HG03039 (cell line): ENCODE data around the gene SPINK8.
"Not testable (repeated sequence)": the region's sequence is repeated elsewhere in the genome, so short reads cannot be mapped to it uniquely, and the experiment has no call there.

Experiments
- ATAC-seq: cut with Tn5 transposase; IDR thresholded peaks from one replicate; pipeline ENCODE4 v1.9.1; 2021; ENCODE audit warnings: mild to moderate bottlenecking, moderate library complexity; ENCODE audit not compliant: unreplicated experiment

SPINK8 gene

DNA sequence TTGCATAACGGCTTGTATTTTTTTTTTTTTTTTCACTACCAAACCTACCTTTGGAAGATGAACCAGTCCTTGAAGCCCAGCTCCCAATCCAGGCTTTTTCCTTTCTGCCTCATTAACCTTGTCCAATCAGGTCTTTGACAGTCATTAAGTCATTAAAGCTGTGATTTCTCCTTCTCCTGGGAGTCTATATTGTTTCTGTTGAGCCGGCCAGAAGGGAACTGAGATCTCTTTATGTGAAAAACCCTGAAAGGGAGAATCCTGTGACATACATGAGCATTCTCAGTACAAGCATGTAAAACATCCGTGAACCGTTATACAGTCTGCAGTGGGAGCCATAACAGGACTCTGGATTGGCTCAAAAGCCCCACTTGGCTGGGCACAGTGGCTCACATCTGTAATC, 52.6 kb downstream of the SPINK8 start:
- ATAC-seq = no peak

DNA sequence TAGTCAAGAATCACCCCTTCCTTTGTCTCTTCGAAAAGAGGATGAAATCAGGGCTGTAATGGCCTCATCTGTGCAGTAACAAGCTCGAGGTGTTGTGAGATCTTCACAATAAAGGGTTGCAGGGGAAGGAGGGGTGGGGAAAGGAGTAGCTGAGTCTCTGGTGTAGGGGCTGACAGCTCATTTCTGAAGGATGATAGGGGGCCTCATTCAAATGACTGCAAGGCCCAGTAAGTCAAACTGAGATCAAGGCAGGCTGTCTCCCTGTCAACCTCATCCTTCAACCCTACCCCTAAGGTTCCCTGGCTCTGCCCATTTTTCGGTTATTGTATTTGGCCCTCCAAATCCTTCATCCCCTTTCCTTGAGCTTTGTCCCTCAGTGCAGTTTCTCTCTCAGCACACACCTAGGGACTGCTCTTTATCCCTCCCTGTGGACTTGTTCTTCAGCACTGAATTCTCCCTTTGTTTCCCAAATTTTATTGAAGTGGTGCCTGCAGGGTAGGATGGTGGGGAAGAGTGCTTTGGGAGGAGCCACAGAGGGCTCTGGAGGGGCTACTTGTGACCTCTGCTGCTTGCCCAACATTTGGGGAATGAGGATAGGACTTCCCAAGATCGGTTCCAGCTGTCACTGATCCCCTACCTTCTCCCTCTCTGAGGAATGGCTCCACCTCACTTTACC, 54.4 kb downstream of the SPINK8 start:
- ATAC-seq = no peak

DNA sequence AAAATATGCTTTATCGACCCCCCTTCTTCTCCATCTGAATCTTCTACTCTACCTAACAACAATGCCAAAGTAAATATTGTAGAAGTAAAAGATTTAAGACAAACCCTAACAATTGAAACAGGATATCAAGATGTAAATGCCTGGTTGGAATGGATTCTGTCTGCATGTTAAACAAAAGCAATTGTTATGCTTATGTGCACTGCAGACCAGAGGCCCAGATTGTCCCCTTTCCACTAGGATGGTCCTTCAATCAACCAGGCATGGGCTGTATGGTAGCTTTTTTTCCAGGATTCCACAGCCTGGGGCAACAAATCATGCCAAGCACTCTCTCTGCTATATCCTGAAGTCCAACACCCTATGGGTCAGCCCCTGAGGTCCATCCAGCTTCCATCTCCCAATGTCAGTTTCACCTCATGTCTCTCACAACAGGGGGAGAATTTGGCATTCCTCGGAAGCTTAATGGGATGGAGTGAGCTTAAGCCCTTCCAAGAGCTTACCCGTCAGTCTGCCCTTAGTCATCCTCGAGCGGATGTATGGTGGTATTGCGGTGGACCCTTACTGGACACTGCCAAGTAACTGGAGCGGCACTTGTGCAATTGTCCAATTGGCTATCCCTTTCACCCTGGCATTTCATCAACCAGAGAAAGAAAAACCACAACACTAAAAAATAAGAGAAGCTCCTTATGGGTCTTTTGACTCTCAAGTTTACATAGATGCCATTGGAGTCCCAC, 56.4 kb downstream of the SPINK8 start:
- no peak for ATAC-seq

DNA sequence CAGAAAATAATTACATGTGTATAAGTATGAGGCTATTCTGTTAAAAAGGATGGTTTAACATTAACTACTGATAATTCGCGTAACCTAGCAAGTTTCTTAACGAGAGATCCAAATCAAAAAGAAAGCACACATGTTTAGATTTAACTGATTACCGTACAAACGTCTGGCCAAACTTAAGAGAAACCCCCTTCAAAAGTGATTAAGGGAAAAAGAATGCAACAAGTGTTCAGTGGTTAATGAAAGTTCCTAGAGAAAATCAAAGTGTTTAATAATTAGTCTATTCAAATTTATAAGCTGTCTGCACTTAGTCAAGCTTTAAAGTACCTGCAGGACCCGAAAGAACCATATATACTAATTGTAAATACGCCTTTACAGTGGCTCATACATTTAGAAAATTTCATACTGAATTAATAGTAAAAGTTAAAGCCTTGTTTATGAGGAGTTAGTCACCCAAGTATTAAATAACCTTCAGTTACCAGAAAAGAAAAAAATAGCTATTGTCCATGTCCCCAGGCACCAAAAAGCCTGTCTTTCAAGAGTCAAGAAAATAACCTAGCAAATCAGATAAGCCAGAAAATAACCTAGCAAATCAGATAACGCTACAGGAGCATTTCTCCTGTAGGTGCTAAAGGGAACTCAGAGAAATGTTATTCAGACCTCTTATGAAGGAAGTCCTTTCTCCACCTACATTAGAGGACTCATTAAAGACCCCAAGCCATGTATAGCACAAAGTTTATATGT, 58.0 kb downstream of the SPINK8 start:
- no peak for ATAC-seq

DNA sequence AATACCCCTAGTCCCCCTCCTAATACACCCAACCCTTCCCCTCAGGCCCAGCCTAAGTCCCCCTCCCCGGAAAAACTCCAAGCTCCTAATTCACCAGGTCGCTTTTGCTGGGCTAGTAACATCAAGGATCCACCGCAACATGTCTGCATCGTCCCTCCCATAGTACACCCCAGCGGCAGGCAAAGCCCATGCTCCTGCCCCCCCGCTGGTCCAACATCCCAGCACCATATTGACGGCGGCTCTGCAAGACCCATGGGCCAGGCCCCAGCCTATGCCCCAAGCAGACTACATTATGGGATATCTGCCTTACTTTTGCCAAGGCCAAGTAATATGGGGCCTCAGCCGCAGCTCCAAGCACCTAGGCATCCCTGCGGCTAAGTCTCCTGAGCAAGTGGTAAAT, 59.0 kb downstream of the SPINK8 start:
- ATAC-seq = no peak

DNA sequence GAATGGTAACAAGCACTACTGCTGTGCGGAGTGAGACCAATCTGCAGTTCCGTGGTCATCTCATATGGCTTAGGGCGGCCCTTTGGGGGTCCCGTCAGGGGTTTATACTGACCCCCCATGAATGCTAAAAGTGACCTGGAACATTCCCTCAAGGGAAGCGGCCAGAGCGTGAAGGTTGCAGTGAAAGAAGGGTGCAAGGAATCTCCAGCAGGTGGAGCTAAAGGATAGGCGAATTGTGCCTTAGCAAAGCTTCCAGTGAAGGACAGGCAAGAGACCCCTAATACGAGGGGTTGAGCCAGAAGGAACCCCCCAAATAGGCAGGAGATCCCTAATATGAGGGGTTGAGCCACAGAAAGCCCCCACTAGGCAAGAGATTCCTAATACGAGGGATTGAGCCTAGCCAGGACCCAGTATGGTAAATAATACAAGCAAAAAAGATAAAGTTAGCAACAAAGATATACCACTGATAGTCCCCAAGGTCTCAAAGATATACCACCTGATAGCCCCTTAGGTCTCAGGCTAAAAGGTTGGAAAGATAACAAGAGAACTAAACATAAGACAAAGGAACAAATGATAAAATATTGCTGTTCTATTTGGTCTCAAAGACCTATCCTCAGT, 59.8 kb downstream of the SPINK8 start:
- no peak for ATAC-seq

DNA sequence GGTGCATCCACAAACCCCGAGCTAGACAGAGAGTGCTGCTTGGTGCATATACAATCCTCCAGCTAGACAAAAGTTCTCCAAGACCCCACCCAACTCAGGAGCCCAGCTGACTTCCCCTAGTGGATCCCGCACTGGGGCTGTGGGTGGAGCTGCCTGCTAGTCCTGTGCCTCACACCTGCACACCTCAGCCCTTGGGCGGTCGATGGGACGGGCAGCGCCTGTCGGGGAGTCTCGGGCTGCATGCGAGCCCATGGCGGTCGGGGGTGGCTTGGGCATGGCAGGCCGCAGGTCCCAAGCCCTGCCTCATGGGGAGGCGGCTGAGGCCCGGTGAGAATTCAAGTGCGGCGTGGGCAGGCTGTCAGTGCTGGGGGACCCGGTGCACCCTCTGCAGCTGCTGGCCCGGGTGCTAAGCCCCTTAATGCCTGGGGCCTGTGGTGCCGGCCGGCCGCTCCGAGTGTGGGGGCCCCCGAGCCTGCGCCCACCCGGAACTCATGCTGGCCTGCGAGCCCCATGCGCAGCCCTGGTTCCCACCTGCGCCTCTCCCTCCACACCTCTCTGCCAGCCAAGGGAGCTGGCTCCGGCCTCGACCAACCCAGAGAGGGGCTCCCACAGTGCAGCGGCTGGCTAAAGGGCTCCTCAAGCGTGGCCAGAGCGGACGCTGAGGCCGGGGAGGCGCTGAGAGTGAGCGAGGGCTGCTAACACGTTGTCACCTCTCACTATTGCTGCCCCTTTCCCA, 61.5 kb downstream of the SPINK8 start:
- no peak for ATAC-seq

DNA sequence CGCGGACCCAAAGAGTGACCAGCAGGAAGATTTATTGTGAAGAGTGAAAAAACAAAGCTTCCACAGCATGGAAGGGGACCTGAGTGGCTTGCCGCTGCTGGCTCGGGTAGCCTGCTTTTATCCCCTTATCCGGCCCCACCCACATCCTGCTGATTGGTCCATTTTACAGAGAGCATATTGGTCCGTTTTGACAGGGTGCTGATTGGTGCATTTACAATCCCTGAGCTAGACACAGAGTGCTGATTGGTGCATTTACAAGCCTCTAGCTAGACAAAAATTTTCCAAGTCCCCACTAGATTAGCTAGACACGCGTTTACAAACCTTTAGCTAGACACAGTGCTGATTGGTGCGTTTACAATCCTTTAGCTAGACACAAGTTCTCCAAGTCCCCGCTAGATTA, 62.2 kb downstream of the SPINK8 start:
- ATAC-seq = not testable (repeated sequence)

DNA sequence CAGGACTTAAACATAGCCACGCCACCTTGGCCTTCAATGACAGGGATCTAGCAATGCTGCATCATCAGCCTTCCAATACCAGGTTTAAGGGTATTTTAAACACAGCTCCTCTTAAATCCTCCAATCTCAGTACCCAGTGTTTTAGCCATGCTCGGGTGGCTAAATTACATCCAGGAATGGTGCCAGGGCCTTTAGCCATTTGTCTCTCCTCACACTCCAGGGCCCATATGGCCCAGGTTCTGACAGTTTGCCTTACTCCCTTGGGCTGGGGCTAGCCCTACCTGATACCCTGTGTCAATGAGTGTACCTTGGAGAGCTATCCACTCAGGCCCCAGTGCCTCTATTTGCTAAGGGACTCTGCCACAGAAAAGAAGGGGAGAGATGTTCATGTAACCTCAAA, 63.2 kb downstream of the SPINK8 start:
- no peak for ATAC-seq

DNA sequence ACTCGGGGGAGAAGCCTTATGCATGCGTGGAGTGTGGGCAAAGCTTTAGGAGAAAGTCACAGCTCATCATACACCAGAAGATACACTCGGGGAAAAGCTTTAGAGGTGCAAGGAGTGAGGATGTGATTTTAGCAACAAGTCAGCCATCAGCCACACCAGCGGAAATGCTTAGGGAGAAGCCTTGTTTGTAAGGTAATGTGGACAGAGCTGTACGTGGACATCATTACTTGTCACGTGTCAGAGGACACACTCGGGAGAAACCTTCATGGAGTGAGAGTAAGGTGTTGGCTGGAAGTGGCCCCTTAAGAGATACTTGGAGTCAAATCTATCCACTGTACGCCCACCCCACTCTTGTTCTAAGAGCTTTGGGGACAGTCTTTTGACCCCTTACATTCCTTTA, 63.9 kb downstream of the SPINK8 start:
- ATAC-seq = no peak

DNA sequence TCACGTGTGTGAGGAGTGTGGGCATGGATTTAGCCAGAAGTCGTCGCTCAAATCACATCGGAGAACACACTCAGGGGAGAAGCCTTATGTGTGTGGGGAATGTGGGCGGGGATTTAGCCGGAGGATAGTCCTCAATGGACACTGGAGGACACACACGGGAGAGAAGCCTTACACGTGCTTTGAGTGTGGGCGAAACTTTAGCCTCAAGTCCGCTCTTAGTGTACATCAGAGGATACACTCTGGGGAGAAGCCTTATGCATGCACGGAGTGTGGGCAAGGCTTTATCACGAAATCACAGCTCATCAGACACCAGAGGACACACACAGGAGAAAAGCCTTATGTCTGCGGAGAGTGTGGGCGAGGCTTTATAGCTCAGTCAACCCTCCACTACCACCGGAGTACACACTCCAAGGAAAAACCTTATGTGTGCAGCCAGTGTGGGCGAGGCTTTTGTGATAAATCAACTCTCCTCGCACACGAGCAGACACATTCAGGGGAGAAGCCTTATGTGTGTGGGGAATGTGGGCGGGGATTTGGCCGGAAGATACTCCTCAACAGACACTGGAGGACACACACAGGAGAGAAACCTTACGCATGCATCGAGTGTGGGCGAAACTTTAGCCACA, 64.4 kb downstream of the SPINK8 start:
- no peak for ATAC-seq

DNA sequence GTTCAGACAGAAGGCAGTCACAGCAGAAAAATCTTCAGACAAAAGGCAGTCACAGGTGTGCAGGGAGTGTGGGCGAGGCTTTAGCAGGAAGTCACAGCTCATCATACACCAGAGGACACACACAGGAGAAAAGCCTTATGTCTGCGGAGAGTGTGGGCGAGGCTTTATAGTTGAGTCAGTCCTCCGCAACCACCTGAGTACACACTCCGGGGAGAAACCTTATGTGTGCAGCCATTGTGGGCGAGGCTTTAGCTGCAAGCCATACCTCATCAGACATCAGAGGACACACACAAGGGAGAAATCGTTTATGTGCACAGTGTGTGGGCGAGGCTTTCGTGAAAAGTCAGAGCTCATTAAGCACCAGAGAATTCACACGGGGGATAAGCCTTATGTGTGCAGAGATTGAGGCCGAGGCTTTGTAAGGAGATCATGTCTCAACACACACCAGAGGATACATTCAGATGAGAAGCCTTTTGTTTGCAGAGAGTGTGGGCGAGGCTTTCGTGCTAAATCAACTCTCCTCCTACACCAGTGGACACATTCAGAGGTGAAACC, 65.0 kb downstream of the SPINK8 start:
- no peak for ATAC-seq

DNA sequence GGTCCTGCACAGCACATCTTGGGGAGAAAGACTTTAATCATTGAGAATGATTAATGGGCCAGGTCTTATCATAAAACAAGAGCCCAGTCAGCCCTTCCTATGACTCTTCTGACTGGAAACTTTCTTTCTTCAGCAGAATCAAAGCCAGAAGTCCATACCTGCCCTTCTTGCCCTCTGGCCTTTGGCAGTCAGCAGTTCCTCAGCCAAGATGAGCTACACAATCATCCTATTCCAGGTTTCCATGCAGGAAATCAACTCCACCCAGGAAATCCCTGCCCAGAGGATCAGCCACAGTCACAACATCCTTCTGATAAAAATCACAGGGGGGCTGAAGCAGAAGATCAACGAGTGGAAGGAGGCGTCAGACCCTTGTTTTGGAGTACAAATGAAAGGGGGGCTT, 65.7 kb downstream of the SPINK8 start:
- no peak for ATAC-seq

DNA sequence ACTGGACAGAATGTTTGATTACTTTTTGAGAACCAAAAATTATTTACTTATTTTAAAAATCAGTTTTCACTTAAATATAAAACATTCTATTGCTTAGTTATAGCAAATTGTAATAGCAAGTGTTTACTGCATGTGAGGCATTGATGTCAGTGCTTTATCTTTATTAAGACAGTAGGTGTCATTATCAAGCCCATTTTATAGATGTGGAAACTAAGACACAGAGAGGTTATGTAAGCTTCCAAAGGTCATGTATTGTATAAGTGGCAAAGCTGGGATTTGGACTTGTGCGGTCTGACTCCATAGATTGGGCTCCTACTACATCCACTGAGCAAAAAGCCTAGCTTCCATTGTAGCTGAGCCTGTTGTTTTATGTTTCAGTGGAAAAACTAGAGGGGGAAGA, 74.9 kb downstream of the SPINK8 start:
- no peak for ATAC-seq
